ENCODE results near the gene JAM2. TPM values are rescaled to one million over a fixed set of nuclear protein-coding genes. Genes with fewer than 3 reads are reported as not detected.

Gene JAM2
- total and polyA plus RNA-seq, 8 donors: 1.2 to 32.1 (median 4.6) TPM; not detected in 1

DNA sequence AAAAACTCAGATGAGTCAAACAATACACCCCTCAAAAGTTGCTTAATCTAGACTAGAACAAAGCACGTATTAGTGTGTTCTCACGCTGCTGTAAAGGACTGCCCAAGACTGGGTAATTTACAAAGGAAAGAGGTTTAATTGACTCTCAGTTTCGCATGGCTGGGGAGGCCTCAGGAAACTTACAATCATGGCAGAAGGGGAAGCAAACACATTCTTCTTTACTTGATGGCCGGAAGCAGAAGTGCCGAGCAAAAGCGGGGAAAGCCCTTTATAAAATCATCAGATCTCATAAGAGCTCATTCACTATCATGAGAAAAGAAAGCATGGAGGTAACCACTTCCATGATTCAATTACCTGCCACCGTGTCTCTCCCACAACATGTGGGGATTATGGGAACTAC, 10.1 kb downstream of the JAM2 start:
- Histone ChIP-seq H3K4me1 (peaks cover 0 to 11% (median 2%) of the 10 kb centered on the region in 4 donors), H3K9me3 (no peaks in the 10 kb centered on the region), H3K36me3 (no peaks in the 10 kb centered on the region), H3K27me3 (no peaks in the 10 kb centered on the region), H3K27ac (no peak overlapping the region), H3K4me3 (no peak overlapping the region)
- no peak for DNase-seq
- intact Hi-C loops (cut with DNase I; ENCODE audit: low total_unique reads): no loop called here
- WGBS, 5 donors: 70 to 86% (median 79%) methylated on average over 7 of the region's 7 CpGs
- no peak for TF ChIP-seq POLR2AphosphoS5 (IDR thresholded peaks at IDR 0.05)
- no peak for TF ChIP-seq EP300 (IDR thresholded peaks at IDR 0.05)
- TF ChIP-seq, protein P1, sequence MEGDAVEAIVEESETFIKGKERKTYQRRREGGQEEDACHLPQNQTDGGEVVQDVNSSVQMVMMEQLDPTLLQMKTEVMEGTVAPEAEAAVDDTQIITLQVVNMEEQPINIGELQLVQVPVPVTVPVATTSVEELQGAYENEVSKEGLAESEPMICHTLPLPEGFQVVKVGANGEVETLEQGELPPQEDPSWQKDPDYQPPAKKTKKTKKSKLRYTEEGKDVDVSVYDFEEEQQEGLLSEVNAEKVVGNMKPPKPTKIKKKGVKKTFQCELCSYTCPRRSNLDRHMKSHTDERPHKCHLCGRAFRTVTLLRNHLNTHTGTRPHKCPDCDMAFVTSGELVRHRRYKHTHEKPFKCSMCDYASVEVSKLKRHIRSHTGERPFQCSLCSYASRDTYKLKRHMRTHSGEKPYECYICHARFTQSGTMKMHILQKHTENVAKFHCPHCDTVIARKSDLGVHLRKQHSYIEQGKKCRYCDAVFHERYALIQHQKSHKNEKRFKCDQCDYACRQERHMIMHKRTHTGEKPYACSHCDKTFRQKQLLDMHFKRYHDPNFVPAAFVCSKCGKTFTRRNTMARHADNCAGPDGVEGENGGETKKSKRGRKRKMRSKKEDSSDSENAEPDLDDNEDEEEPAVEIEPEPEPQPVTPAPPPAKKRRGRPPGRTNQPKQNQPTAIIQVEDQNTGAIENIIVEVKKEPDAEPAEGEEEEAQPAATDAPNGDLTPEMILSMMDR (IDR thresholded peaks at IDR 0.05): no peak
- no peak for TF ChIP-seq POLR2A (IDR thresholded peaks at IDR 0.05)

DNA sequence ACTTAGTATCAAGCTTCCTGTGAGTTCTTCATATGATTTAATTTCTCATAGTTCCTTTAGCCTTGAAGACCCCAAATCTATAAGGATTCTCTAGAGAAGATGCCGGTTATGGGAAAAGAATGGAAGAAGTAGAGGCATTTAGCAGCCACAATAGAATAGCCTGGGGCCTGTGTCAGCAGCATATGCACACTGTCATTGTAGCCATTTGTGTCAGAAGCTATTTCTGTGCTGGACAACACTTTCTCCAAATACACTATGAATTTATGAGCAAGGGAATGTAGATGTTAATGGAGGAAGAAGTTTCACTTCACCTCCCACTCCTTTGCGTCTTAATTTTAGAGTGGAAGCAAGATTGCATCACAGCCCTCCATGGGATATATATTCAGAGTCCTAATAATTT, 17.4 kb downstream of the JAM2 start:
- no peaks in the 10 kb centered on the region for H3K36me3 ChIP-seq
- H3K4me3 ChIP-seq: no peak overlapping the region
- intact Hi-C loops (cut with DNase I; ENCODE audit: low total_unique reads): no loop called here
- H3K4me1 ChIP-seq: no peaks in the 10 kb centered on the region
- no peak overlapping the region for H3K27ac ChIP-seq
- H3K9me3 ChIP-seq: no peaks in the 10 kb centered on the region
- H3K27me3 ChIP-seq: no peaks in the 10 kb centered on the region
- no peak for DNase-seq
- TF ChIP-seq POLR2AphosphoS5 (IDR thresholded peaks at IDR 0.05) (no peak), POLR2A (IDR thresholded peaks at IDR 0.05) (no peak), EP300 (IDR thresholded peaks at IDR 0.05) (no peak)
- 86 to 94% (median 93%) methylated on average over 2 of the region's 2 CpGs for WGBS, 5 donors

DNA sequence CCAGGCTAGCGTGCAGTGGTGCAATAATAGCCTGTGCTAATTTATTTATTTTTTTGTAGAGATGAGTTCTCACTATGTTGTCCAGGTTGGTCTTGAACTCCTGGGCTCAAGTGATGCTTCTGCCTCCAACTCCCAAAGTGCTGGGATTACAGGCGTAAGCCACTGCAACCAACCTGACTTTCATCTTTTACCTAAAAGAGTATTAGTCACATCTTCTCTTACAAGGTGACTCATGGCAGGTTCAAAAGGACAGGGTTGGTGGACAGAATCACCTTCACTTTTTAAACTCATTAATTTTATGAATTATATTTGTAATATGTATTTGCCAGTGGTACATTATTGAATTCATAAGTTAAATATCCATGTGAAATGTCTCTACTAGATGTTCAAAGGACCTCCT, 18.1 kb downstream of the JAM2 start:
- no peak overlapping the region for H3K4me3 ChIP-seq
- no peaks in the 10 kb centered on the region for H3K4me1 ChIP-seq
- DNase-seq: no peak
- H3K9me3 ChIP-seq: no peaks in the 10 kb centered on the region
- no peaks in the 10 kb centered on the region for H3K27me3 ChIP-seq
- WGBS, 5 donors: 88 to 100% (median 89%) methylated on average over 2 of the region's 2 CpGs
- H3K36me3 ChIP-seq: no peaks in the 10 kb centered on the region
- TF ChIP-seq EP300 (IDR thresholded peaks at IDR 0.05): no peak
- TF ChIP-seq POLR2A (IDR thresholded peaks at IDR 0.05): no peak
- TF ChIP-seq POLR2AphosphoS5 (IDR thresholded peaks at IDR 0.05): no peak
- TF ChIP-seq, protein P1 (IDR thresholded peaks at IDR 0.05): no peak
- intact Hi-C loops (cut with DNase I; ENCODE audit: low total_unique reads): no loop called here
- no peak overlapping the region for H3K27ac ChIP-seq

DNA sequence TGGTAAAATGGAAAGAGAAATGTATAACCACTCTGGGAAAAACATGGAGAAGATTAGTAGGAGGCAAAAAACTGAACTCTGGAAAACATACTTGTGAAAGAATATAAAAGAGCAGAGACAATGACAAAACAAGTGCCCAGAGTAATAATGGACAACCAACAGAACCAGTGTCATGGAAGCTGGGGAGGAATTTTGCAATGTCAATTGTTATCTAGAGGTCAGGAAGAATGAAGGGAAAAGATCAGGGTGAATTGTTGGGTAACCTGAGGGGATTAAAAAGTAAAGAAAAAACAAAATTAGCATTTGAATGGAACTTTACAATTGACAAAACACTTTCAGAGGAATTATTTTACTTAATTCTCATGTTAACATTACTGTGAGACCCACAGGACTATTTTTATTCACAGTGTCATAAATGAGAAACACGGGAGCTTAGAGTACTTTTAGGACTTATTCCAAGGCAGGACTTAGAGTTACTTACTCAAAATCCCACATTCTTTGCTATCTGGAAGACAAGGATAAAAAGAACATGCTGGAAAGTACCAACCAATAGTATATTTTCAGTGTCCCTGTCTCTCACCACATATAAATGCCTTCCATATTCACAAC, 19.5 kb downstream of the JAM2 start:
- Histone ChIP-seq H3K36me3 (no peaks in the 10 kb centered on the region), H3K27me3 (no peaks in the 10 kb centered on the region), H3K9me3 (no peaks in the 10 kb centered on the region), H3K4me1 (no peaks in the 10 kb centered on the region), H3K27ac (no peak overlapping the region), H3K4me3 (no peak overlapping the region)
- no peak for TF ChIP-seq POLR2A (IDR thresholded peaks at IDR 0.05)
- TF ChIP-seq EP300 (IDR thresholded peaks at IDR 0.05): no peak
- TF ChIP-seq, protein P1 (IDR thresholded peaks at IDR 0.05): no peak
- TF ChIP-seq POLR2AphosphoS5 (IDR thresholded peaks at IDR 0.05): no peak
- no peak for DNase-seq
- intact Hi-C loops (cut with DNase I; ENCODE audit: low total_unique reads): no loop called here
- 6 to 32% (median 25%) methylated on average over 1 of the region's 1 CpG for WGBS, 5 donors

DNA sequence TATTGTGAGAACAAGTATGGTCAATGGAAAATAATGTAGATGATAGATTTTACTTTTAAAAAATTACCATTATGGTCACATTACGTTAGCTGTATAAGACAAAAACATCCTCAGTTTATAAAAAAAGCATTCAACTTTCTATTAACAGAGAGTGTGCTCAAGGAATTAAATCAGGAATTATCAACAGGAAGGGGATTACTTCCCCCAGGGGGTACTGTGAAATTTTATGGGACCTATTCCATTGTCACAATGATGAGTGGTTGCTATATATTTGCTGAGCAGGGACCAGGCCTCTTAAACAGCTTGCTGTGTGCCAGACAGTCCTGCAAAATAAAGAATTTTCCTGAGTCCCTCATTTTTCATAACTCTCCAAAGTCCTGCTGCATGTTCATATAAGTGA, 21.2 kb downstream of the JAM2 start:
- no peak overlapping the region for H3K27ac ChIP-seq
- TF ChIP-seq, protein P1 (IDR thresholded peaks at IDR 0.05): no peak
- no peak for TF ChIP-seq POLR2A (IDR thresholded peaks at IDR 0.05)
- TF ChIP-seq EP300 (IDR thresholded peaks at IDR 0.05): no peak
- no peak for TF ChIP-seq POLR2AphosphoS5 (IDR thresholded peaks at IDR 0.05)
- H3K27me3 ChIP-seq: no peaks in the 10 kb centered on the region
- H3K9me3 ChIP-seq: no peaks in the 10 kb centered on the region
- no peaks in the 10 kb centered on the region for H3K36me3 ChIP-seq
- H3K4me1 ChIP-seq: no peaks in the 10 kb centered on the region
- intact Hi-C loops (cut with DNase I; ENCODE audit: low total_unique reads): no loop called here
- WGBS, 5 donors: 33 to 86% (median 58%) methylated on average over 1 of the region's 1 CpG
- no peak overlapping the region for H3K4me3 ChIP-seq
- DNase-seq: no peak
